H1 (cell line): Measurements from ENCODE around the gene AADAC. TPM values are rescaled to one million over a fixed set of nuclear protein-coding genes. Genes with fewer than 3 reads are reported as not detected.

Experiments
- CTCF ChIA-PET: fragments of 300-600 bp; sonication (Branson Sonifier 250); formaldehyde crosslinking; loops from one replicate; lab custom pipeline; 2021; ENCODE audit not compliant: partially characterized antibody; lab: Charles Lee
- POLR2A ChIA-PET: fragments of 300-600 bp; sonication (Branson Sonifier 250); formaldehyde crosslinking; loops from one replicate; lab custom pipeline; 2021; ENCODE audit warnings: inconsistent platforms; ENCODE audit not compliant: partially characterized antibody; lab: Charles Lee
- DNase-seq, 2 experiments: peaks; one replicate each; pipeline versions ENCODE4 v3.0.0 to v3.0.0-alpha.2; 2010 to 2022; ENCODE audit warnings: low spot score in 2 of 2, low read depth in 1 of 2, mixed read lengths in 1 of 2
- FAIRE-seq: peaks from 2 replicates; lab custom pipeline; 2011; peaks lifted over from hg19 to GRCh38; lab: Jason Lieb, UNC
- H2AFZ ChIP-seq: 2 replicates; pipeline ENCODE4 v1.8.1; 2012; ENCODE audit warnings: low read length, inconsistent platforms
- H2AK5ac ChIP-seq: 2 replicates; pipeline ENCODE4 v1.6.1; 2013; ENCODE audit warnings: low read depth, low read length
- H2BK120ac ChIP-seq: replicated peaks from 2 replicates; pipeline ENCODE3; 2013; ENCODE audit warnings: low read depth, low read length, inconsistent platforms
- H2BK12ac ChIP-seq: 2 replicates; pipeline ENCODE4 v1.6.1; 2013; ENCODE audit warnings: low read depth, low read length
- H2BK15ac ChIP-seq: 2 replicates; pipeline ENCODE4 v1.6.1; 2013; ENCODE audit warnings: low read length
- H2BK20ac ChIP-seq: 2 replicates; pipeline ENCODE4 v1.6.1; 2013; ENCODE audit warnings: low read length
- H2BK5ac ChIP-seq: 2 replicates; pipeline ENCODE4 v1.6.1; 2013; ENCODE audit warnings: low read depth, low read length
- H3K14ac ChIP-seq: 2 replicates; pipeline ENCODE4 v1.6.1; 2013; ENCODE audit warnings: inconsistent platforms; ENCODE audit not compliant: insufficient read length
- H3K18ac ChIP-seq: 2 replicates; pipeline ENCODE4 v1.6.1; 2013; ENCODE audit warnings: low read length; ENCODE audit errors: extremely low read depth
- H3K23ac ChIP-seq: 2 replicates; pipeline ENCODE4 v1.6.1; 2013; ENCODE audit warnings: inconsistent platforms; ENCODE audit not compliant: insufficient read length
- H3K23me2 ChIP-seq: 2 replicates; pipeline ENCODE4 v1.6.1; 2013; ENCODE audit warnings: low read depth, low read length
- H3K27ac ChIP-seq: 2 replicates; pipeline ENCODE4 v1.6.1; 2011; ENCODE audit warnings: low read depth, low read length, inconsistent platforms
- H3K27me3 ChIP-seq, 4 experiments: replicated peaks in 1 of 4; 1 replicate in 1 of 4; 2 replicates in 3 of 4; pipeline versions ENCODE4 v1.6.1 to v1.8.1; 2011 to 2013; ENCODE audit warnings: low read length in 3 of 4, mild to moderate bottlenecking in 3 of 4, inconsistent platforms in 2 of 4, mixed read lengths in 2 of 4, moderate library complexity in 1 of 4; ENCODE audit not compliant: control insufficient read depth in 3 of 4, insufficient read depth in 3 of 4; ENCODE audit errors: extremely low read depth in 1 of 4
- H3K36me3 ChIP-seq, 4 experiments: 2 replicates each; pipeline versions ENCODE4 v1.6.1 to v1.8.1; 2011 to 2013; ENCODE audit warnings: mild to moderate bottlenecking in 4 of 4, low read length in 3 of 4, moderate library complexity in 2 of 4, control low read depth in 1 of 4, inconsistent platforms in 1 of 4; ENCODE audit not compliant: insufficient read depth in 4 of 4, control insufficient read depth in 2 of 4
- H3K4ac ChIP-seq: replicated peaks from 2 replicates; pipeline ENCODE3; 2013; ENCODE audit warnings: low read length, low read depth, mixed read lengths, inconsistent platforms; ENCODE audit not compliant: insufficient read length
- H3K4me1 ChIP-seq, 4 experiments: replicated peaks in 1 of 4; 1 replicate in 1 of 4; 2 replicates in 3 of 4; pipeline versions ENCODE4 v1.6.1 to v1.8.1; 2011 to 2013; ENCODE audit warnings: low read length in 3 of 4, inconsistent platforms in 2 of 4, mixed read lengths in 1 of 4; ENCODE audit not compliant: insufficient read depth in 4 of 4, control insufficient read depth in 3 of 4
- H3K4me2 ChIP-seq, 2 experiments: 2 replicates each; pipeline versions ENCODE4 v1.6.1 to v1.8.1; 2011 to 2013; ENCODE audit warnings: low read depth in 2 of 2, low read length in 2 of 2, control low read depth in 1 of 2, inconsistent platforms in 1 of 2, mild to moderate bottlenecking in 1 of 2; ENCODE audit not compliant: insufficient read depth in 1 of 2
- H3K4me3 ChIP-seq, 4 experiments: fragments of 200-600, 300-600 bp in 1 of 4; sonication (generic), shearing (Covaris generic), sonication (Bioruptor Twin) in 1 of 4; 2 replicates each; pipeline versions ENCODE4 v1.5.1 to v1.8.1; 2011 to 2016; ENCODE audit warnings: low read length in 4 of 4, low read depth in 3 of 4, control low read depth in 2 of 4, inconsistent platforms in 2 of 4, mild to moderate bottlenecking in 2 of 4, mixed read lengths in 1 of 4, moderate library complexity in 1 of 4; ENCODE audit not compliant: insufficient read depth in 2 of 4; ENCODE audit errors: extremely low read depth in 1 of 4
- H3K56ac ChIP-seq: replicated peaks from 2 replicates; pipeline ENCODE3; 2013; ENCODE audit warnings: low read depth, mild to moderate bottlenecking, mixed read lengths, low read length, inconsistent platforms; ENCODE audit not compliant: insufficient read length
- H3K79me1 ChIP-seq: 2 replicates; pipeline ENCODE4 v1.6.1; 2013; ENCODE audit warnings: low read depth, low read length, control low read depth
- H3K79me2 ChIP-seq, 2 experiments: 2 replicates each; pipeline versions ENCODE4 v1.6.1 to v1.8.1; 2012 to 2013; ENCODE audit warnings: low read length in 2 of 2, mild to moderate bottlenecking in 2 of 2, inconsistent platforms in 1 of 2; ENCODE audit not compliant: insufficient read depth in 2 of 2, control insufficient read depth in 1 of 2
- H3K9ac ChIP-seq, 4 experiments: replicated peaks in 1 of 4; 1 replicate in 1 of 4; 2 replicates in 3 of 4; pipeline versions ENCODE4 v1.6.1 to v1.8.1; 2011 to 2013; ENCODE audit warnings: low read depth in 3 of 4, low read length in 3 of 4, control low read depth in 2 of 4, mild to moderate bottlenecking in 2 of 4, moderate library complexity in 2 of 4, inconsistent platforms in 1 of 4; ENCODE audit errors: extremely low read depth in 1 of 4
- H3K9me3 ChIP-seq, 2 experiments: 2 replicates each; pipeline versions ENCODE4 v1.6.1 to v1.8.1; 2012 to 2013; ENCODE audit warnings: mild to moderate bottlenecking in 2 of 2, moderate library complexity in 2 of 2, control low read depth in 1 of 2, inconsistent platforms in 1 of 2, low read depth in 1 of 2, low read length in 1 of 2, mixed read lengths in 1 of 2; ENCODE audit not compliant: insufficient read depth in 2 of 2
- H4K20me1 ChIP-seq, 2 experiments: replicated peaks in 1 of 2; 2 replicates each; pipeline versions ENCODE3 to v1.8.1; 2011 to 2013; ENCODE audit warnings: inconsistent platforms in 2 of 2, low read length in 2 of 2, mild to moderate bottlenecking in 1 of 2; ENCODE audit not compliant: insufficient read depth in 2 of 2, control insufficient read depth in 1 of 2
- H4K5ac ChIP-seq: 2 replicates; pipeline ENCODE4 v1.6.1; 2013; ENCODE audit warnings: low read length, low read depth, mixed read lengths, inconsistent platforms; ENCODE audit not compliant: insufficient read length
- H4K8ac ChIP-seq: 2 replicates; pipeline ENCODE4 v1.8.0; 2013; ENCODE audit warnings: mild to moderate bottlenecking, moderate library complexity, low read length, inconsistent platforms; ENCODE audit not compliant: insufficient read depth; ENCODE audit errors: extremely low read depth
- H4K91ac ChIP-seq: replicated peaks from 2 replicates; pipeline ENCODE3; 2013; ENCODE audit warnings: low read length, mixed read lengths, inconsistent platforms; ENCODE audit not compliant: insufficient read length
- JUN ChIP-seq: IDR thresholded peaks from 2 replicates; pipeline ENCODE4 v1.6.1; 2011; ENCODE audit warnings: low read depth, mild to moderate bottlenecking, improper control_type of control experiment, low read length
- KDM5A ChIP-seq: fragments of 200-600 bp; IDR thresholded peaks from 2 replicates; pipeline ENCODE4 v1.7.1; 2012; ENCODE audit warnings: mild to moderate bottlenecking, low read length, inconsistent platforms, mixed read lengths
- NANOG ChIP-seq: IDR thresholded peaks from 2 replicates; pipeline ENCODE4 v1.6.1; 2011; ENCODE audit warnings: low read length, low read depth, mild to moderate bottlenecking, inconsistent platforms; ENCODE audit not compliant: insufficient read depth, poor library complexity, severe bottlenecking
- NRF1 ChIP-seq: IDR thresholded peaks from 2 replicates; pipeline ENCODE4 v1.6.1; 2011; ENCODE audit warnings: mild to moderate bottlenecking, low read depth, low read length, improper control_type of control experiment
- POLR2AphosphoS5 ChIP-seq: IDR thresholded peaks from 2 replicates; pipeline ENCODE4 v1.6.1; 2011; ENCODE audit warnings: low read depth, low read length
- RBBP5 ChIP-seq: IDR thresholded peaks from 2 replicates; pipeline ENCODE4 v1.7.1; 2012; ENCODE audit warnings: low read depth, mild to moderate bottlenecking, inconsistent platforms, low read length, moderate library complexity, borderline replicate concordance
- RXRA ChIP-seq: IDR thresholded peaks from 2 replicates; pipeline ENCODE4 v1.6.1; 2011; ENCODE audit warnings: low read depth, mild to moderate bottlenecking, low read length, moderate library complexity; ENCODE audit not compliant: insufficient read depth
- SIRT6 ChIP-seq: IDR thresholded peaks from one replicate; pipeline ENCODE4 v1.7.1; 2012; ENCODE audit warnings: low read length, inconsistent platforms
- SRF ChIP-seq: IDR thresholded peaks from 2 replicates; pipeline ENCODE4 v1.6.1; 2011; ENCODE audit warnings: mild to moderate bottlenecking, low read depth, low read length, moderate library complexity
- TCF12 ChIP-seq: IDR thresholded peaks from 2 replicates; pipeline ENCODE4 v1.6.1; 2011; ENCODE audit warnings: low read depth, mild to moderate bottlenecking, low read length
- WGBS, 2 experiments: shearing (Covaris generic) in 1 of 2; methylation state at CpG; one replicate each; pipeline versions ENCODE4 v1.1.6 to v1.1.7; 2013 to 2015; ENCODE audit warnings: low lambda C conversion rate in 2 of 2, mixed read lengths in 2 of 2, inconsistent platforms in 1 of 2, low coverage in 1 of 2, missing lambda C conversion rate in 1 of 2; ENCODE audit not compliant: insufficient replicate concordance in 2 of 2, insufficient coverage in 1 of 2, insufficient read length in 1 of 2; ENCODE audit errors: extremely low coverage in 1 of 2, missing lambda C conversion rate in 1 of 2; 5-methylcytosine and 5-hydroxymethylcytosine counted together
- polyA plus RNA-seq, 7 experiments: library from polyadenylated mRNA; depleted of rRNA in 3 of 7; stranded (reverse) in 5 of 7; unstranded in 2 of 7; fragments of >200 nt in 5 of 7; fragments of 200-250 nt in 2 of 7; gene quantifications; 1 replicate in 5 of 7; 2 replicates in 1 of 7; 4 replicates in 1 of 7; pipeline versions ENCODE4 v1.2.1 to v1.2.3, GENCODE V29; 2011 to 2013; ENCODE audit warnings: missing spikeins in 2 of 7, mixed read lengths in 2 of 7
- total RNA-seq: library from RNA; stranded (reverse); fragmentation: NEBNext Ultra II Directional; extraction: Animal tissue kit (Norgen Biotek cat#: 25700); gene quantifications from 2 replicates; pipeline ENCODE4 v1.2.1, GENCODE V29; 2021

Gene AADAC
- total and polyA plus RNA-seq, 2 of the 8 experiments (the other 6 are each of a cell fraction or from before 2014, with no cell fraction given), result not detected

DNA sequence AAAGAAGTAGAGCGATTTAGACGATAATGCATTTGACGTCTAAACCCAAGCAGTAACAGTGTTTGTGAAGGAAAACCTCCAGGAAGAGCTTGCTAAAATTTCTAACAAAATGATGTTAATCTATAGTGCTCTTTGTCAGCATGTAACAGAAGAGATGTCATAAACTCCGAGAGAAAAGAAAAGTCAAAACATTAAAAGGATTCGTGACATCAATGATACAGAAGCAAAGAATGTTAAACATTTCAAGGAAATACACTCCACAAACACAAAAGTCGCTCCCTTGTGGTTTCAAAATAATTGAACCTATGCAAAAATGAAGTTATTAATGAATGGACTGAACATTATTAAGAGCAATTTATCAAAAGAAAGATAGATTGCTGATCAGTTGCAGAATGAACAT, 27.9 kb downstream of the AADAC start:
- Histone ChIP-seq H4K91ac (no peak overlapping the region), H3K4ac (no peak overlapping the region), H3K36me3 (no peaks in the 10 kb centered on the region), H2BK120ac (no peak overlapping the region), H4K20me1 (no peaks in the 10 kb centered on the region), H3K18ac (no peak overlapping the region), H2BK5ac (no peak overlapping the region), H4K5ac (no peak overlapping the region), H3K9me3 (no peaks in the 10 kb centered on the region), H3K79me2 (no peaks in the 10 kb centered on the region), H3K27me3 (peaks cover 0 to 1% (median 0%) of the 10 kb centered on the region in 4 experiments; a peak in 1 of 7 replicates), H2BK15ac (no peak overlapping the region), H2BK12ac (no peak overlapping the region), H3K9ac (no peak overlapping the region), H3K23ac (no peak overlapping the region), H2AFZ (no peak overlapping the region), H3K56ac (no peak overlapping the region), H3K14ac (no peak overlapping the region), H2BK20ac (no peak overlapping the region), H3K79me1 (no peaks in the 10 kb centered on the region), H3K23me2 (no peaks in the 10 kb centered on the region), H2AK5ac (no peak overlapping the region), H4K8ac (no peak overlapping the region), H3K4me2 (no peak overlapping the region), H3K27ac (no peak overlapping the region), H3K4me1 (0 out of 7 replicates have a peak, but pooled peaks cover 0 to 3% (median 0%) of the 10 kb centered on the region in 4 experiments), H3K4me3 (no peak overlapping the region)
- FAIRE-seq (no peak), DNase-seq (no peak)
- ChIA-PET POLR2A (no interaction called here), CTCF (interaction anchor here (0.7 kb wide), 2 partner anchors 60 to 354 kb away, joined by 3 read pairs; no protein-coding TSS in a partner anchor)
- WGBS, 2 experiments, result 86% methylated on average over 6 of the region's 6 CpGs; no CpG with 5 or more reads in 1 of the 2 experiments
- no peak for TF ChIP-seq TCF12
- TF ChIP-seq SRF, result no peak
- TF ChIP-seq RBBP5, result no peak
- TF ChIP-seq RXRA, result no peak
- no peak for TF ChIP-seq KDM5A
- TF ChIP-seq JUN, result no peak
- TF ChIP-seq NRF1, result no peak
- TF ChIP-seq NANOG, result no peak
- no peak for TF ChIP-seq POLR2AphosphoS5
- TF ChIP-seq SIRT6, result no peak
